Transverse colon (tissue), 4 donors: ENCODE results near the gene NRG2.

ENCODE experiments used
- EP300 ChIP-seq: sonication (generic); formaldehyde crosslinking; IDR thresholded peaks from one replicate; pipeline ENCODE4 v1.6.1; 2017; ENCODE audit warnings: antibody characterized with exemption, low read depth
- POLR2A ChIP-seq: fragments of 450-650 bp; IDR thresholded peaks from one replicate; pipeline ENCODE4 v1.6.1; 2016; ENCODE audit warnings: antibody characterized with exemption, mild to moderate bottlenecking, moderate library complexity
- POLR2AphosphoS5 ChIP-seq, 3 donors: sonication (generic); formaldehyde crosslinking; IDR thresholded peaks; one replicate each; pipeline ENCODE4 v1.6.1; 2016; ENCODE audit warnings: antibody characterized with exemption in 3 of 3
- TF ChIP-seq, protein P1 (sequence below), 5 experiments: fragments of 200-600 bp in 3 of 5; fragments of 450-650 bp in 2 of 5; sonication (generic) in 3 of 5; IDR thresholded peaks; 1 replicate in 2 of 5; 2 replicates in 3 of 5; pipeline ENCODE4 v1.5.1; 2016 to 2017; ENCODE audit warnings: antibody characterized with exemption in 5 of 5, inconsistent platforms in 3 of 5, mild to moderate bottlenecking in 2 of 5, moderate library complexity in 1 of 5

- TF ChIP-seq POLR2A (no peak), POLR2AphosphoS5 (IDR thresholded peaks at IDR 0.05) (no peak), EP300 (no peak)
- TF ChIP-seq, protein P1, sequence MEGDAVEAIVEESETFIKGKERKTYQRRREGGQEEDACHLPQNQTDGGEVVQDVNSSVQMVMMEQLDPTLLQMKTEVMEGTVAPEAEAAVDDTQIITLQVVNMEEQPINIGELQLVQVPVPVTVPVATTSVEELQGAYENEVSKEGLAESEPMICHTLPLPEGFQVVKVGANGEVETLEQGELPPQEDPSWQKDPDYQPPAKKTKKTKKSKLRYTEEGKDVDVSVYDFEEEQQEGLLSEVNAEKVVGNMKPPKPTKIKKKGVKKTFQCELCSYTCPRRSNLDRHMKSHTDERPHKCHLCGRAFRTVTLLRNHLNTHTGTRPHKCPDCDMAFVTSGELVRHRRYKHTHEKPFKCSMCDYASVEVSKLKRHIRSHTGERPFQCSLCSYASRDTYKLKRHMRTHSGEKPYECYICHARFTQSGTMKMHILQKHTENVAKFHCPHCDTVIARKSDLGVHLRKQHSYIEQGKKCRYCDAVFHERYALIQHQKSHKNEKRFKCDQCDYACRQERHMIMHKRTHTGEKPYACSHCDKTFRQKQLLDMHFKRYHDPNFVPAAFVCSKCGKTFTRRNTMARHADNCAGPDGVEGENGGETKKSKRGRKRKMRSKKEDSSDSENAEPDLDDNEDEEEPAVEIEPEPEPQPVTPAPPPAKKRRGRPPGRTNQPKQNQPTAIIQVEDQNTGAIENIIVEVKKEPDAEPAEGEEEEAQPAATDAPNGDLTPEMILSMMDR (IDR thresholded peaks at IDR 0.05) = no peak
Measured at GRCh38 chr5:140041099-140041491, 2.0 kb downstream of the NRG2 start.
